ENCODE measurements around the gene CFAP299.

DNA sequence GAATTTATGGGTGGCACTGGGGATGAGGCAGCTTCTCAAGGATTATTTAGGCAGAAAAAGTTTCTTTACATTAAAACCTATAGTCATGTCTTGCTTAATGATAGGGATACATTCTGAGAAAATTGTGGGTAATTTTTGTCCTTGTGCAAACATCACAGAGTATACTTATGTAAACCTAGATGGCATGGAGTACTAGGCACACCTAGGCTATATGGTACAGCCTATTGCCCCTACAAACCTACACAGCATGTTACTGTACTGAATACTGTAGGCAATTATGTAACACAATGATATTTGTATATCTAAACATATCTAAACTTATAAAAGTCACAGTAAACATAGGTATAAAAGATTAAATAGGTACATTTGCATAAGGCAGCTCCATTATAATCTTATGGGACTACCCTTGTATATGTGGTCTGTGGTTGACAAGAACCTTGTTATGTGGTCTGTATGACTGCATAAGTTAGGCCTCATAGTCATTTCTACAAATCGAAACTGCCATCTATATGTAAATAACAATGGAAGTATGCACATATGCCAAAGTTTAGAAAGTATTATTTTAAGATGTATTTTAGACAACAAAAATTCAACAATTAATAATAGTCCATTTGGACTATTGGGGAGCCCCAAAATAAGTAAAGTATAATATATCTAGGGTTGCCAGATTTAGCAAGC, 87.3 kb downstream of the CFAP299 start:
- no peak for TF ChIP-seq CTCF (IDR thresholded peaks at IDR 0.05)
- no peak for TF ChIP-seq EP300 (IDR thresholded peaks at IDR 0.05)
- no peak for TF ChIP-seq POLR2A (IDR thresholded peaks at IDR 0.05)
- TF ChIP-seq POLR2AphosphoS5 (IDR thresholded peaks at IDR 0.05): no peak
